Activated CD8-positive, alpha-beta memory T cell treated with anti-CD3 and anti-CD28 coated beads, Interleukin-2, amount 50 U/mL, for 48 hours (primary cell): ENCODE measurements around the gene DNAJC17.

Experiments
- DNase-seq: peaks from one replicate; pipeline ENCODE4 v3.0.0-alpha.2; 2020

The DNAJC17 gene

GRCh38 chr15:40764629-40765103, 42.6 kb downstream of the DNAJC17 start:
- peak; percentile 65 for DNase-seq

- peak; percentile 85 for DNase-seq
Observed at GRCh38 chr15:40763801-40764628, 43.3 kb downstream of the DNAJC17 start, which contains the start of gene GCHFR. TSS of gene GCHFR (plus strand) at chr15:40764068. CDS start at chr15:40764181, 113 bp downstream.

- peak; percentile 80 for DNase-seq
Observed at GRCh38 chr15:40762919-40763800, 44.1 kb downstream of the DNAJC17 start.

GRCh38 chr15:40759961-40760360, 47.3 kb downstream of the DNAJC17 start:
- DNase-seq, result no peak

- no peak for DNase-seq
Observed at GRCh38 chr15:40756938-40757337, 50.3 kb downstream of the DNAJC17 start.

- DNase-seq, result peak; percentile 64
Observed at GRCh38 chr15:40755812-40756208, 51.5 kb downstream of the DNAJC17 start.

- peak; percentile 98 for DNase-seq
Observed at GRCh38 chr15:40754883-40755811, 52.1 kb downstream of the DNAJC17 start, which contains the start of gene RMDN3. TSS of gene RMDN3 (minus strand) at chr15:40755254. CDS start at chr15:40754783, 471 bp downstream.

- DNase-seq, result peak; percentile 61
Observed at GRCh38 chr15:40754574-40754882, 52.7 kb downstream of the DNAJC17 start.

- DNase-seq, result no peak
Observed at GRCh38 chr15:40751745-40752144, 55.5 kb downstream of the DNAJC17 start.

GRCh38 chr15:40750885-40751284, 56.4 kb downstream of the DNAJC17 start:
- DNase-seq, result no peak

GRCh38 chr15:40749151-40749630, 58.1 kb downstream of the DNAJC17 start:
- DNase-seq, result no peak

- no peak for DNase-seq
Observed at GRCh38 chr15:40747685-40748631, 59.3 kb downstream of the DNAJC17 start.

GRCh38 chr15:40746916-40747418, 60.3 kb downstream of the DNAJC17 start:
- no peak for DNase-seq

GRCh38 chr15:40744815-40745152, 62.5 kb downstream of the DNAJC17 start:
- DNase-seq, result peak; percentile 47

- peak; percentile 80 for DNase-seq
Observed at GRCh38 chr15:40743921-40744814, 63.1 kb downstream of the DNAJC17 start.

GRCh38 chr15:40743485-40743901, 63.8 kb downstream of the DNAJC17 start:
- DNase-seq, result peak; percentile 52

- peak; percentile 26 for DNase-seq
Observed at GRCh38 chr15:40739854-40740253, 67.4 kb downstream of the DNAJC17 start.

- no peak for DNase-seq
Observed at GRCh38 chr15:40739047-40739446, 68.2 kb downstream of the DNAJC17 start.

- DNase-seq, result no peak
Observed at GRCh38 chr15:40737048-40737447, 70.2 kb downstream of the DNAJC17 start.

GRCh38 chr15:40736575-40736974, 70.7 kb downstream of the DNAJC17 start:
- no peak for DNase-seq
